OCI-LY7 (cell line): ENCODE measurements around the gene FMNL3.

Experiments used
- EZH2phosphoT487 ChIP-seq: fragments of 200-600 bp; sonication (generic); IDR thresholded peaks from 2 replicates; pipeline ENCODE4 v1.6.1; 2018; ENCODE audit warnings: low read depth, borderline replicate concordance, mild to moderate bottlenecking, mixed run types, antibody characterized with exemption, low read length, moderate library complexity, mixed read lengths
- TF ChIP-seq, protein P1 (sequence below): fragments of 200-600 bp; sonication (generic); conservative IDR thresholded peaks from 2 replicates; pipeline ENCODE4 v1.5.1; 2014; ENCODE audit warnings: mild to moderate bottlenecking, antibody characterized with exemption, low read length, moderate library complexity, mixed read lengths

DNA sequence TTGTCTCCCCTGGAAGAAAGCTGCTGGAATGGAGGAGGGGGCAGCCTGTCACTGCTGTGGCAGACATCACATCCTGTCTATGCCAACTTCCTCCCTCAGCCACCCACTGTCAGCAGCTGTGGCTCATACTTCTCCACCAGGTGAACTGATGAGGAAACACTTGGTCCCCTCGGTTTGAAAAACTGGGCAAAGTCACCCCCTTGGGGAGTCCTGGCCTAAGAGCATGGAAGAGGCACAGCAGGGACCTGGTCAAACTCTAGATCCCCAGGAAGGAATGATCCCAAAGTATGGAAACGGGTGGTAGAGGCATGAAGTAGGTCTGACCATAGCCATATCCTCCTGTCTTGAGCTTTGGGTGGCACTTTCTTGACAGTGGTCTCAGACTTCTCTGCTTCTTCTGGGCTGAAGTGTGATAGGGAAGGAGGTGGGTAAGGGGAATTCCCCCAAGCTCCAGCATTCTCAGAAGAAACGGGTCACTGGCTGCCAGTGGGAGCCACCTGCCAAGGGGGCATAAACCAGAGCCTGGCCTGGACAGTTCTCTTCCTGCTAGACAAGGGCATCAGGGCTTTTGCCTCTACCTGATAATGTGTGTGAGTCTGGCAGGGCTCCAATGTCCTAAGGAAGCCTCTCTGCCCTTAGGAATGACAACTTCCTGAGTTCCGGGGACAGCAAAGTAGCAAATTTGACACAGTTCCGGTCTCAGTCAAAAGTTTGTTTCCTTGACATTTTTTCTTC lies 36.0 kb downstream of the FMNL3 start:
- TF ChIP-seq, protein P1, sequence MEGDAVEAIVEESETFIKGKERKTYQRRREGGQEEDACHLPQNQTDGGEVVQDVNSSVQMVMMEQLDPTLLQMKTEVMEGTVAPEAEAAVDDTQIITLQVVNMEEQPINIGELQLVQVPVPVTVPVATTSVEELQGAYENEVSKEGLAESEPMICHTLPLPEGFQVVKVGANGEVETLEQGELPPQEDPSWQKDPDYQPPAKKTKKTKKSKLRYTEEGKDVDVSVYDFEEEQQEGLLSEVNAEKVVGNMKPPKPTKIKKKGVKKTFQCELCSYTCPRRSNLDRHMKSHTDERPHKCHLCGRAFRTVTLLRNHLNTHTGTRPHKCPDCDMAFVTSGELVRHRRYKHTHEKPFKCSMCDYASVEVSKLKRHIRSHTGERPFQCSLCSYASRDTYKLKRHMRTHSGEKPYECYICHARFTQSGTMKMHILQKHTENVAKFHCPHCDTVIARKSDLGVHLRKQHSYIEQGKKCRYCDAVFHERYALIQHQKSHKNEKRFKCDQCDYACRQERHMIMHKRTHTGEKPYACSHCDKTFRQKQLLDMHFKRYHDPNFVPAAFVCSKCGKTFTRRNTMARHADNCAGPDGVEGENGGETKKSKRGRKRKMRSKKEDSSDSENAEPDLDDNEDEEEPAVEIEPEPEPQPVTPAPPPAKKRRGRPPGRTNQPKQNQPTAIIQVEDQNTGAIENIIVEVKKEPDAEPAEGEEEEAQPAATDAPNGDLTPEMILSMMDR = no peak
- no peak for TF ChIP-seq EZH2phosphoT487
